ENCODE results near the gene MSI2. TPM values are rescaled to one million over a fixed set of nuclear protein-coding genes. Genes with fewer than 3 reads are reported as not detected.
A peak's percentile ranks its signal among the peaks of the same experiment; 100 is the strongest.

Gene MSI2
- total and polyA plus RNA-seq, 9 of the 15 experiments (the other 6 are each of a cell fraction or from before 2014, with no cell fraction given) = 4.6 to 61.8 (median 42.4) TPM

DNA sequence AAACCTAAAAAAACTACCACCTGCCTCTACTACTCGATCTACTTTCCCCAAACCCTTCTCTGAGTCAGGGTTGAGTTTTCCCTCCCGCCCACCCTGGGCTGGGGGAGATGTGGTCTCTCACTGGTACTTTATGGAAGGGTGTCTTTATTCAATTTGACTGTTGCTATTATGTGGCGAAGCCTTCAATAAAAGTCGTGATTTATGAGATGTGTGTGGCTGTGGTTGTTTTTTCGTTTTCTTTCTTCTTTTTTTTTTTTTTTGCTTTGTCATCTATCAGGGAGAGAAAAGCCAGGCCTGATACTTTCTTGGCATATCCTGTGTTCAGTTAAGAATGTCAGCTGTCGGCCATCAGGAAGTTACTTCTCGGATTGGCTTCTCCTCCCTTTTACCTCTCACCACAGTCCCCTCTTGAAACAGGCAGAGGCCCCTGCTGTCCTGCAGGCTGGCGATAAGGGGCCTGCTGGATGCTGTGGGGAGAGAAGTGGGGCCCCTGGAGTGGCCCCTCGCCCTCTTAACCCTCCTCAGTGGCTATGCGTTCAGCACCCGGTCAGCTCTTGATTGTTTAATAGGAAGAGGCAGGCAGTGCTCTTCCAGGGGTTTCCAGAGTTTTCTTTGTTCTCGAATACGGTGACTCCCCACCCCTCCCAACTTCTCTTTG is 123.0 kb downstream of the MSI2 start (continued):
- no peak for TF ChIP-seq ZHX1 (conservative IDR thresholded peaks at IDR 0.05; ENCODE audit: low read length)
- TF ChIP-seq, protein P1, sequence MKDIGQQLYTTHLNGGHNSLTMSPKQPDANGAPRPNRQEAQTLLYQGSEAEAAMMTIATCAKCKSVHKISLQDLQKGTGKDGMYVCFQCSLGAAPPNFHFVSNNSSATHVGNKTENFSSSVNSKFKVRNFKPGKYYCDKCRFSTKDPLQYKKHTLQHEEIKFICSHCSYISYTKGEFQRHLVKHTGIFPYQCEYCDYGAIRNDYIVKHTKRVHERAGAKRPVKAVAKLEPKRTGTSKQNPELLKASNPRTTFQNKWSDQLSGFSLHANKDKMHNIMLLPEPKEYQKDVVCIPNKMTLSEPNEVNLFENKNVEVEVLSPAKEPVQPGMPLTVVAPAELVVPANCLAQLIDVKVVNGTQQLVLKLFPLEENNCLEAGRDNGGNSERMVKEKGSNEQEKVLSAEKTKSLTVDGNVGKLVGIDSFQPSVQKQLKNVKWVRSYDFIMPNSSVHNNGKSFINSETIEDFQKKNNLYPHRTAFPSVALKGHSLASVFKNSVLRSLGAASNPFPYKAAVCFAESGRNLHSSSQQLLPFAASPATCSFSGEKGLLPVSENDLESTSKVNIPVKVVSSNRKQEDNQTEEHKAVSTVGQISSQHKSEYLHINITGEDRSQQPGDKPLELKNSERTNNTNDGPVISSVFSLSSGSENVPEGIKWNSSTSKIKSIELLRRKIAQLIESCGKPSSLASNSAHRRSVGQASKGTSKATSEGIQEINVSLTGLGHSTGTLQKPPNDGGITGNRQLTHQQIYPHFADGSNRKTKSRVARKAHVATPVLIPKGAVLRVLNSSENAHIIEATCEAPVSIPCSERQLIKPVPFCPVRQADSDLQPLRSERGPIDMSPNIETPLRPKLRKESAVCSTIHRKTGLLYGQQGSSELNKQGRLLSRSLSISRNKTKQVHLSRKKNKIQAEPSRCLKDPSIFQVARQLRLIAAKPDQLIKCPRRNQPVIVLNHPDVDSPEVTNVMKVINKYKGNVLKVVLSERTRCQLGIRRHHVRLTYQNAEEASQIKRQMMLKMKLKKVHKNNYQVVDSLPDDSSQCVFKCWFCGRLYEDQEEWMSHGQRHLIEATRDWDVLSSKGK (CRISPR knock-in tag; IDR thresholded peaks at IDR 0.05) = no peak
- no peak for TF ChIP-seq ZNF830 (CRISPR knock-in tag; IDR thresholded peaks at IDR 0.05)
- no peak for TF ChIP-seq TFAM (CRISPR knock-in tag; conservative IDR thresholded peaks at IDR 0.05)
- TF ChIP-seq TFE3 (CRISPR knock-in tag; IDR thresholded peaks at IDR 0.05) = no peak
- TF ChIP-seq ZNF124 (CRISPR knock-in tag; IDR thresholded peaks at IDR 0.05) = no peak
- TF ChIP-seq NCOA1 (IDR thresholded peaks at IDR 0.05; ENCODE audit: low read depth) = peak; percentile 89; the same call in 1 of the 2 replicates
- no peak for TF ChIP-seq MAX (CRISPR knock-in tag; IDR thresholded peaks at IDR 0.05)
- peak; percentile 55; the same call in 1 of the 2 replicates for TF ChIP-seq BACH1 (tag; IDR thresholded peaks at IDR 0.05)
- TF ChIP-seq, protein P2, sequence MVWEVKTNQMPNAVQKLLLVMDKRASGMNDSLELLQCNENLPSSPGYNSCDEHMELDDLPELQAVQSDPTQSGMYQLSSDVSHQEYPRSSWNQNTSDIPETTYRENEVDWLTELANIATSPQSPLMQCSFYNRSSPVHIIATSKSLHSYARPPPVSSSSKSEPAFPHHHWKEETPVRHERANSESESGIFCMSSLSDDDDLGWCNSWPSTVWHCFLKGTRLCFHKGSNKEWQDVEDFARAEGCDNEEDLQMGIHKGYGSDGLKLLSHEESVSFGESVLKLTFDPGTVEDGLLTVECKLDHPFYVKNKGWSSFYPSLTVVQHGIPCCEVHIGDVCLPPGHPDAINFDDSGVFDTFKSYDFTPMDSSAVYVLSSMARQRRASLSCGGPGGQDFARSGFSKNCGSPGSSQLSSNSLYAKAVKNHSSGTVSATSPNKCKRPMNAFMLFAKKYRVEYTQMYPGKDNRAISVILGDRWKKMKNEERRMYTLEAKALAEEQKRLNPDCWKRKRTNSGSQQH (CRISPR knock-in tag; IDR thresholded peaks at IDR 0.05) = no peak
- TF ChIP-seq NRF1 (conservative IDR thresholded peaks at IDR 0.05 in 1 of 2, IDR thresholded peaks at IDR 0.05 in 1 of 2) = no peak
- peak; percentile 67 for TF ChIP-seq MTA3 (IDR thresholded peaks at IDR 0.05; ENCODE audit: borderline replicate concordance)
- TF ChIP-seq, protein P3, sequence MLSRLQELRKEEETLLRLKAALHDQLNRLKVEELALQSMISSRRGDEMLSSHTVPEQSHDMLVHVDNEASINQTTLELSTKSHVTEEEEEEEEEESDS (CRISPR knock-in tag; IDR thresholded peaks at IDR 0.05) = no peak
- TF ChIP-seq ID3 (CRISPR knock-in tag; IDR thresholded peaks at IDR 0.05) = no peak
- peak; percentile 22; the same call in 1 of the 2 replicates for TF ChIP-seq ID3 (tag; IDR thresholded peaks at IDR 0.05)
- TF ChIP-seq, protein P4, sequence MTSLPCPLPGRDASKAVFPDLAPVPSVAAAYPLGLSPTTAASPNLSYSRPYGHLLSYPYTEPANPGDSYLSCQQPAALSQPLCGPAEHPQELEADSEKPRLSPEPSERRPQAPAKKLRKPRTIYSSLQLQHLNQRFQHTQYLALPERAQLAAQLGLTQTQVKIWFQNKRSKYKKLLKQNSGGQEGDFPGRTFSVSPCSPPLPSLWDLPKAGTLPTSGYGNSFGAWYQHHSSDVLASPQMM (CRISPR knock-in tag; IDR thresholded peaks at IDR 0.05) = no peak
- TF ChIP-seq GTF2E2 (tag; IDR thresholded peaks at IDR 0.05) = peak; percentile 47; the same call in 1 of the 2 replicates

Data from K562 (cell line).